ENCODE data around the gene PLTP. TPM values are rescaled to one million over a fixed set of nuclear protein-coding genes. Genes with fewer than 3 reads are reported as not detected.
A peak's percentile ranks its signal among the peaks of the same experiment; 100 is the strongest.
"Not testable (repeated sequence)": the region's sequence is repeated elsewhere in the genome, so short reads cannot be mapped to it uniquely, and the experiment has no call there.

The PLTP gene
- total and polyA plus RNA-seq, 11 donors, result 19.8 to 367 (median 50.5) TPM

- DNase-seq, result no peak
- Histone ChIP-seq H3K27me3 (no peaks in the 10 kb centered on the region), H3K4me1 (peaks cover 0 to 2% (median 0%) of the 10 kb centered on the region in 12 donors), H3K36me3 (peaks cover 0 to 28% (median 20%) of the 10 kb centered on the region in 9 donors), H3K27ac (no peak overlapping the region), H3K9me3 (no peaks in the 10 kb centered on the region), H3K4me3 (no peak overlapping the region)
- no peak for ATAC-seq
- TF ChIP-seq CTCF (IDR thresholded peaks at IDR 0.05), result no peak
- TF ChIP-seq POLR2A (IDR thresholded peaks at IDR 0.05), result no peak
- intact Hi-C loops (cut with DNase I), result no loop called here
- WGBS, 4 donors, result 57 to 74% (median 71%) methylated on average over 4 of the region's 4 CpGs
Observed at GRCh38 chr20:45874576-45874975, 37.4 kb downstream of the PLTP start.

GRCh38 chr20:45874104-45874481, 37.9 kb downstream of the PLTP start:
- intact Hi-C loops (cut with DNase I); H3K27ac ChIP-seq; ATAC-seq; H3K4me1 ChIP-seq; H3K9me3 ChIP-seq; H3K27me3 ChIP-seq; DNase-seq; H3K4me3 ChIP-seq: not testable (repeated sequence)
- H3K36me3 ChIP-seq, result peaks cover 0 to 27% (median 20%) of the 10 kb centered on the region in 9 donors
- WGBS, 4 donors, result 92 to 95% (median 94%) methylated on average over 10 of the region's 10 CpGs

- Histone ChIP-seq H3K27me3 (no peaks in the 10 kb centered on the region), H3K36me3 (peaks cover 0 to 22% (median 18%) of the 10 kb centered on the region in 9 donors), H3K9me3 (no peaks in the 10 kb centered on the region), H3K4me3 (no peak overlapping the region), H3K4me1 (peaks cover 0 to 2% (median 0%) of the 10 kb centered on the region in 12 donors), H3K27ac (no peak overlapping the region)
- TF ChIP-seq CTCF (IDR thresholded peaks at IDR 0.05) (no peak), POLR2A (IDR thresholded peaks at IDR 0.05) (no peak)
- WGBS, 4 donors, result 48 to 54% (median 51%) methylated on average over 1 of the region's 1 CpG
- intact Hi-C loops (cut with DNase I), result no loop called here
- DNase-seq (no peak), ATAC-seq (no peak)
Observed at GRCh38 chr20:45873409-45874103, 38.4 kb downstream of the PLTP start.

GRCh38 chr20:45872626-45873025, 39.3 kb downstream of the PLTP start:
- Histone ChIP-seq H3K27ac (no peak overlapping the region), H3K36me3 (peaks cover 0 to 13% (median 10%) of the 10 kb centered on the region in 9 donors), H3K4me3 (no peak overlapping the region), H3K27me3 (no peaks in the 10 kb centered on the region), H3K9me3 (no peaks in the 10 kb centered on the region), H3K4me1 (no peaks in the 10 kb centered on the region)
- intact Hi-C loops (cut with DNase I), result no loop called here
- peak in 1 of 4 donors; percentile 58 for ATAC-seq
- 80 to 91% (median 89%) methylated on average over 4 of the region's 4 CpGs for WGBS, 4 donors
- TF ChIP-seq CTCF (IDR thresholded peaks at IDR 0.05) (no peak), POLR2A (IDR thresholded peaks at IDR 0.05) (no peak)
- no peak for DNase-seq

- ATAC-seq (no peak), DNase-seq (no peak)
- intact Hi-C loops (cut with DNase I), result no loop called here
- H3K27ac ChIP-seq, result no peak overlapping the region
- no peaks in the 10 kb centered on the region for H3K4me1 ChIP-seq
- H3K4me3 ChIP-seq, result no peak overlapping the region
- H3K36me3 ChIP-seq, result peaks cover 0 to 2% (median 0%) of the 10 kb centered on the region in 9 donors
- H3K9me3 ChIP-seq, result no peaks in the 10 kb centered on the region
- no peaks in the 10 kb centered on the region for H3K27me3 ChIP-seq
- TF ChIP-seq CTCF (IDR thresholded peaks at IDR 0.05) (no peak), POLR2A (IDR thresholded peaks at IDR 0.05) (no peak)
Observed at GRCh38 chr20:45867819-45868176, 44.2 kb downstream of the PLTP start.

All from heart left ventricle (tissue), 16 donors.